HepG2 (cell line): ENCODE measurements around the gene BRCA1.

Experiments
- ARNT ChIP-seq: fragments of 450-650 bp; IDR thresholded peaks from 2 replicates; pipeline ENCODE4 v1.6.1; 2017
- ATF7 ChIP-seq, 2 experiments: fragments of 450-650 bp in 1 of 2; sonication (generic) in 1 of 2; formaldehyde crosslinking in 1 of 2; IDR thresholded peaks; 2 replicates each; pipeline versions ENCODE4 v1.4.0 to v1.6.1; 2016 to 2020; ENCODE audit warnings: antibody characterized with exemption in 1 of 2, mild to moderate bottlenecking in 1 of 2, missing genetic modification reagents in 1 of 2
- BHLHE40 ChIP-seq: IDR thresholded peaks from 2 replicates; pipeline ENCODE4 v1.6.1; 2011; ENCODE audit warnings: low read length, improper control_type of control experiment
- CBX2 ChIP-seq, 2 experiments: fragments of 200-600 bp in 1 of 2; sonication (generic); formaldehyde crosslinking in 1 of 2; IDR thresholded peaks; 2 replicates each; pipeline versions ENCODE4 v1.7.0 to v1.8.1; 2018 to 2022; ENCODE audit warnings: low read depth in 2 of 2, low read length in 1 of 2, mild to moderate bottlenecking in 1 of 2, missing genetic modification reagents in 1 of 2
- EHMT2 ChIP-seq: fragments of 200-600 bp; sonication (generic); IDR thresholded peaks from 2 replicates; pipeline ENCODE4 v1.7.0; 2017; ENCODE audit warnings: antibody characterized with exemption, low read depth, low read length, borderline replicate concordance
- EZH2 ChIP-seq: conservative IDR thresholded peaks from 2 replicates; pipeline ENCODE4 v1.6.1; 2012; ENCODE audit warnings: mild to moderate bottlenecking, low read depth, low read length, moderate library complexity
- MAZ ChIP-seq, 2 experiments: sonication (generic) in 1 of 2; formaldehyde crosslinking in 1 of 2; IDR thresholded peaks; 2 replicates each; pipeline versions ENCODE4 v1.5.0 to v1.6.1; 2012 to 2020; ENCODE audit warnings: low read depth in 2 of 2, mild to moderate bottlenecking in 2 of 2, borderline replicate concordance in 1 of 2, improper control_type of control experiment in 1 of 2, low read length in 1 of 2, missing genetic modification reagents in 1 of 2, moderate library complexity in 1 of 2
- MED13 ChIP-seq: sonication (generic); formaldehyde crosslinking; IDR thresholded peaks from 2 replicates; pipeline ENCODE4 v1.5.0; 2020; ENCODE audit warnings: missing genetic modification reagents
- NR3C1 ChIP-seq: sonication (generic); formaldehyde crosslinking; IDR thresholded peaks from 2 replicates; pipeline ENCODE4 v1.4.0; 2020; ENCODE audit warnings: missing genetic modification reagents
- POLR2A ChIP-seq, 2 experiments: IDR thresholded peaks; 2 replicates each; pipeline ENCODE4 v1.6.1; 2011; ENCODE audit warnings: low read depth in 2 of 2, low read length in 2 of 2, mild to moderate bottlenecking in 1 of 2, moderate library complexity in 1 of 2; ENCODE audit not compliant: insufficient read depth in 1 of 2
- PPARG ChIP-seq: conservative IDR thresholded peaks from 2 replicates; pipeline ENCODE4 v1.6.1; 2016; ENCODE audit warnings: missing biosample characterization, missing genetic modification reagents
- SMAD3 ChIP-seq: sonication (generic); formaldehyde crosslinking; IDR thresholded peaks from 2 replicates; pipeline ENCODE4 v1.4.0; 2020; ENCODE audit warnings: missing genetic modification reagents
- TF ChIP-seq, protein P1 (sequence below): sonication (generic); formaldehyde crosslinking; IDR thresholded peaks from 2 replicates; pipeline ENCODE4 v1.5.0; 2020; ENCODE audit warnings: mild to moderate bottlenecking, missing genetic modification reagents, moderate library complexity

DNA sequence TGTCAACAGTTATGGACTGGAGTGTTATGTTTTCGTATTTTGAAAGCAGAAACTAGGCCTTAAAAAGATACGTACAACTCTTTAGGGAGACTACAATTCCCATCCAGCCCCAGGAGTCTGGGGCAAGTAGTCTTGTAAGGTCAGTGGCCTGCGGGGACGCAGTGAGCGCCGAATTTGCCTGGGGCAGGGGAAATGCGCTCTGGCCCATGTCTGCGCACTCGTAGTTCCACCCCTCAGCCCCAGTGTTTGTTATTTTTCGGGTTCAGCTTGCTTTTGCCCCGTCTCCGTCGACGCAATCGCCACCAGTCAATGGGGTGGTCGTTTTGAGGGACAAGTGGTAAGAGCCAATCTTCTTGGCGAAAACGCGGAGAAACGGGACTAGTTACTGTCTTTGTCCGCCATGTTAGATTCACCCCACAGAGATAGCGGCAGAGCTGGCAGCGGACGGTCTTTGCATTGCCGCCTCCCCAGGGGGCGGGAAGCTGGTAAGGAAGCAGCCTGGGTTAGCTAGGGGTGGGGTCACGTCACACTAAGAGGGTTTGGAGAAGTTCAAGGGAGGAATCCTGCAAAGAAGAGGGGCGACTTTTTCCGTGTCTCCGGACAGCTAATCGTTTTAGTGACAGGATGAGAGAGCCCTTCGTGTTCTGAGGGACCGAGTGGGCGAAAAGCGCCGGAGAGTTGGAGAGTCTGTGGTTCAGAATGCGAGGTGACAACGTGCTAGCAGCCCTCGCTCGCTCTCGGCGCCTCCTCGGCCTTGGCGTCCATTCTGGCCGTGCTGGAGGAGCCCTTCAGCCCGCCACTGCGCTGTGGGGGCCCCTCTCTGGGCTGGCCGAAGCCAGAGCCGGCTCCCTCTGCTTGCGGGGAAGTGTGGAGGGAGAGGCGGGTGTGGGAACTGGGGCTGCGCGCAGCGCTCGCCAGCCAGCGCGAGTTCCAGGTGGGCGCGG is 1.1 kb upstream of the BRCA1 start:
- TF ChIP-seq EHMT2, result no peak
- TF ChIP-seq CBX2 (IDR thresholded peaks at IDR 0.05; ENCODE audit: low read depth, low read length), result no peak
- TF ChIP-seq CBX2 (CRISPR knock-in tag; IDR thresholded peaks at IDR 0.05; ENCODE audit: low read depth), result no peak
- TF ChIP-seq ARNT, result no peak
- TF ChIP-seq, protein P1, sequence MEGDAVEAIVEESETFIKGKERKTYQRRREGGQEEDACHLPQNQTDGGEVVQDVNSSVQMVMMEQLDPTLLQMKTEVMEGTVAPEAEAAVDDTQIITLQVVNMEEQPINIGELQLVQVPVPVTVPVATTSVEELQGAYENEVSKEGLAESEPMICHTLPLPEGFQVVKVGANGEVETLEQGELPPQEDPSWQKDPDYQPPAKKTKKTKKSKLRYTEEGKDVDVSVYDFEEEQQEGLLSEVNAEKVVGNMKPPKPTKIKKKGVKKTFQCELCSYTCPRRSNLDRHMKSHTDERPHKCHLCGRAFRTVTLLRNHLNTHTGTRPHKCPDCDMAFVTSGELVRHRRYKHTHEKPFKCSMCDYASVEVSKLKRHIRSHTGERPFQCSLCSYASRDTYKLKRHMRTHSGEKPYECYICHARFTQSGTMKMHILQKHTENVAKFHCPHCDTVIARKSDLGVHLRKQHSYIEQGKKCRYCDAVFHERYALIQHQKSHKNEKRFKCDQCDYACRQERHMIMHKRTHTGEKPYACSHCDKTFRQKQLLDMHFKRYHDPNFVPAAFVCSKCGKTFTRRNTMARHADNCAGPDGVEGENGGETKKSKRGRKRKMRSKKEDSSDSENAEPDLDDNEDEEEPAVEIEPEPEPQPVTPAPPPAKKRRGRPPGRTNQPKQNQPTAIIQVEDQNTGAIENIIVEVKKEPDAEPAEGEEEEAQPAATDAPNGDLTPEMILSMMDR, result no peak
- no peak for TF ChIP-seq MAZ (IDR thresholded peaks at IDR 0.05; ENCODE audit: borderline replicate concordance, low read depth, low read length)
- no peak for TF ChIP-seq MAZ (CRISPR knock-in tag; IDR thresholded peaks at IDR 0.05; ENCODE audit: low read depth)
- peak in 1 of 2 experiments; percentile 83; a peak in 2 of 4 replicates for TF ChIP-seq POLR2A (IDR thresholded peaks at IDR 0.05; ENCODE audit: insufficient read depth in 1 of 2, low read depth in 2 of 2, low read length in 2 of 2)
- no peak for TF ChIP-seq ATF7 (IDR thresholded peaks at IDR 0.05)
- no peak for TF ChIP-seq ATF7 (CRISPR knock-in tag; IDR thresholded peaks at IDR 0.05)
- TF ChIP-seq EZH2, result no peak
- no peak for TF ChIP-seq NR3C1
- TF ChIP-seq SMAD3 (CRISPR knock-in tag), result no peak
- TF ChIP-seq PPARG (CRISPR knock-in tag), result no peak
- TF ChIP-seq BHLHE40, result no peak
- TF ChIP-seq MED13 (CRISPR knock-in tag), result no peak
